OCI-LY1 (cell line): Measurements from ENCODE around the gene TMEM201.

ENCODE experiments used
- CTCF ChIP-seq: fragments of 200-600 bp; sonication (generic), shearing (Covaris generic); IDR thresholded peaks from 2 replicates; pipeline ENCODE4 v1.5.1; 2017; ENCODE audit warnings: mild to moderate bottlenecking, antibody characterized with exemption, low read length, moderate library complexity, mixed read lengths
- EZH2 ChIP-seq: fragments of 200-600 bp; sonication (generic), shearing (Covaris generic); IDR thresholded peaks from 2 replicates; pipeline ENCODE4 v1.8.0; 2017; ENCODE audit warnings: borderline replicate concordance, mixed run types, mild to moderate bottlenecking, antibody characterized with exemption, low read length, moderate library complexity, mixed read lengths

- TF ChIP-seq CTCF: peak; percentile 41
- no peak for TF ChIP-seq EZH2
These were observed 5.1 kb downstream of the TMEM201 start for GRCh38 chr1:9593492-9594465.
